Body of pancreas (tissue), 4 donors: ENCODE data around the gene EMILIN2. TPM values are rescaled to one million over a fixed set of nuclear protein-coding genes. Genes with fewer than 3 reads are reported as not detected.

Source experiments
- ATAC-seq: fragments of 150-250 bp; one replicate; pipeline ENCODE4 v1.9.1; 2016
- DNase-seq, 4 donors: peaks; one replicate each; pipeline ENCODE4 v3.0.0-alpha.2; 2019
- H3K27ac ChIP-seq, 4 donors: fragments of 200-600 bp; sonication (generic); 1 replicate in 3 of 4; 2 replicates in 1 of 4; pipeline versions ENCODE4 v1.5.1 to v1.6.1; 2016 to 2019; ENCODE audit warnings: mild to moderate bottlenecking in 1 of 4, mixed read lengths in 1 of 4, moderate library complexity in 1 of 4
- H3K27me3 ChIP-seq, 2 donors: fragments of 200-600 bp; sonication (generic); one replicate each; pipeline ENCODE4 v1.6.0; 2016; ENCODE audit warnings: mild to moderate bottlenecking in 1 of 2
- H3K36me3 ChIP-seq, 2 donors: fragments of 200-600 bp; sonication (generic); replicated peaks in 1 of 2; 2 replicates each; pipeline ENCODE4 v1.5.1; 2016; ENCODE audit warnings: low read depth in 2 of 2; ENCODE audit not compliant: insufficient read depth in 1 of 2
- H3K4me1 ChIP-seq: fragments of 200-600 bp; sonication (generic); one replicate; pipeline ENCODE4 v1.6.0; 2016
- H3K4me3 ChIP-seq, 2 donors: fragments of 200-600 bp; sonication (generic); 1 replicate in 1 of 2; 2 replicates in 1 of 2; pipeline ENCODE4 v1.5.1; 2016 to 2019
- H3K9me3 ChIP-seq, 3 donors: fragments of 200-600 bp; sonication (generic); 1 replicate in 2 of 3; 2 replicates in 1 of 3; pipeline ENCODE4 v1.5.1; 2016
- POLR2A ChIP-seq, 3 donors: fragments of 450-650 bp; IDR thresholded peaks; one replicate each; pipeline ENCODE4 v1.6.1; 2016; ENCODE audit warnings: antibody characterized with exemption in 3 of 3, mild to moderate bottlenecking in 2 of 3
- WGBS, 2 donors: methylation state at CpG; one replicate each; pipeline ENCODE4 v1.1.5; 2017; 5-methylcytosine and 5-hydroxymethylcytosine counted together
- intact Hi-C: fragments of 100-400 bp; cut with DNase I; formaldehyde crosslinking; loops from one replicate; pipeline ENCODE4 v1.15.1; 2023
- total RNA-seq, 2 donors: library from RNA; depleted of rRNA; stranded (reverse); fragments of >200 nt; gene quantifications; one replicate each; pipeline ENCODE4 v1.1.0, GENCODE V29; 2016
- TF ChIP-seq, protein P1 (sequence below), 7 experiments: fragments of 450-650 bp in 4 of 7; fragments of 200-600 bp in 3 of 7; sonication (generic) in 3 of 7; IDR thresholded peaks; one replicate each; pipeline ENCODE4 v1.5.1; 2016 to 2019; ENCODE audit warnings: antibody characterized with exemption in 7 of 7

Gene EMILIN2
- total RNA-seq, 2 donors from 2014 or later = 2.0 to 3.1 TPM

DNA sequence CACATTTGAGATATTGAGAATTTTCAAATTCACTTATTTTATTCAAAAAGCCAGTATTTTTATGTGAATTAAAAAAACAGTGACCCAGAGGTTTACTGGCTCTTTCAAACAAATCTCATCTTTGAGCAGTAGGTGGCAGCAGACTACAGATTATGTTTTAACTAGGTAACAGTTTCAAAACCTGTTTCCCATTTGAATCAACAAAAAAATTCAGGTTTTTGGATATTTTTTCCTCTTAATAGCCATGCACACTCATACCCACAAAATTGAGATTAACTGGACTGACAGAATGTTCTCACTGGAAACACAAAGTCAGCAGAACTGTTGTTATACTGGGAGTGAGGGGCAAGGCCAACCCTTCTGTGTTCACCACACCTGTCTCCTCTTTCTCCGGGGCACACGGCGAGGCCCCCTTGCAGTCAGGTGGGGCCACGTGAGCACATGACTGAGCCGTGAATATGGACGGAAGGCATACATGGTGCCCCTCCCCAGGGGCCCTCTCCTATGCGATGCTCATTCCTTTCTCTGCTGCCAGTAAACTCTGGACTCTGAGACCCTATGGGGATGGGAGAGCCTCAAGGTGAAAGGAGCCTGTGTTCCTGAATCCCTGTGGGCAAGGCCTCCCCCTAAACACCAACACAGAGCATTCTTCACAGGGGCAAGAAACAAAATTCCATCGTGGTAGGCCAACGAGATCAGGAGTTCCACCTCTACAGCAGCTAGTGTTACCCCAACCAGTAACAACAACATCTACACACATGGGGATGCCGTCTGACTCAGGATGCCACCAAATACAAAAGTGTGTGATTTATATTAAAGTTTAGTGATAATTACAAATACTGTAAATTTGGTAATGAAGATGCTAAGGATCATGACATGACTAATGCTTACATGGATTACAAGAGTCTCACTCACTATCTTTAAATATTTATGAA is 85.7 kb downstream of the EMILIN2 start:
- peak; percentile 74 for ATAC-seq
- H3K4me1 ChIP-seq = peaks cover 4% of the 10 kb centered on the region
- DNase-seq = peak; percentile 45 to 78 (median 54)
- no peak overlapping the region for H3K27ac ChIP-seq
- TF ChIP-seq, protein P1, sequence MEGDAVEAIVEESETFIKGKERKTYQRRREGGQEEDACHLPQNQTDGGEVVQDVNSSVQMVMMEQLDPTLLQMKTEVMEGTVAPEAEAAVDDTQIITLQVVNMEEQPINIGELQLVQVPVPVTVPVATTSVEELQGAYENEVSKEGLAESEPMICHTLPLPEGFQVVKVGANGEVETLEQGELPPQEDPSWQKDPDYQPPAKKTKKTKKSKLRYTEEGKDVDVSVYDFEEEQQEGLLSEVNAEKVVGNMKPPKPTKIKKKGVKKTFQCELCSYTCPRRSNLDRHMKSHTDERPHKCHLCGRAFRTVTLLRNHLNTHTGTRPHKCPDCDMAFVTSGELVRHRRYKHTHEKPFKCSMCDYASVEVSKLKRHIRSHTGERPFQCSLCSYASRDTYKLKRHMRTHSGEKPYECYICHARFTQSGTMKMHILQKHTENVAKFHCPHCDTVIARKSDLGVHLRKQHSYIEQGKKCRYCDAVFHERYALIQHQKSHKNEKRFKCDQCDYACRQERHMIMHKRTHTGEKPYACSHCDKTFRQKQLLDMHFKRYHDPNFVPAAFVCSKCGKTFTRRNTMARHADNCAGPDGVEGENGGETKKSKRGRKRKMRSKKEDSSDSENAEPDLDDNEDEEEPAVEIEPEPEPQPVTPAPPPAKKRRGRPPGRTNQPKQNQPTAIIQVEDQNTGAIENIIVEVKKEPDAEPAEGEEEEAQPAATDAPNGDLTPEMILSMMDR (IDR thresholded peaks at IDR 0.05) = peak; percentile 38 to 88 (median 79)
- TF ChIP-seq POLR2A (IDR thresholded peaks at IDR 0.05) = no peak
- no peaks in the 10 kb centered on the region for H3K9me3 ChIP-seq
- WGBS, 2 donors = 44% methylated on average over 10 of the region's 10 CpGs
- H3K36me3 ChIP-seq = peaks cover 8 to 13% of the 10 kb centered on the region in 2 donors
- intact Hi-C loops = loop anchor here (5.0 to 10.0 kb wide), 2 partner anchors 52 to 315 kb away; partner anchors contain the start of gene MYL12A
- H3K27me3 ChIP-seq = no peaks in the 10 kb centered on the region
- no peak overlapping the region for H3K4me3 ChIP-seq

DNA sequence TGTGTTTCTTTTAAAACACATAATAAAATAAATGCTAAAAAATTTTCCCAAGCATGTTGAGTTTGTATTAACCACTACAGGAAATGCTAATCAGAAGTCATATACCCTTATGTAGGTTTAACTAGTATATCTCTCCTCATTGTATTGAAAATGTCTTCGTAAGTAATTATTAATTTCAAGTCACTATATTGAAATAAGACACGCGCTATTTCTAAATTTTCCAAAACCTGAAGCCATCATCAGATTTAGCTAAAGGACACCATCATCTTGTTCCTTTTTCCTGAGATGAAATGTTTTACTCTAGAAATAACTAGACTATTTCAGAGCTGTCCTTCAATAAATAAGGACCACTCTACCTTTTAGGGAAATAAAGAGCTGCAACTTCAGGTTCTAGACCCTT is 87.2 kb downstream of the EMILIN2 start:
- Histone ChIP-seq H3K4me1 (peaks cover 9% of the 10 kb centered on the region), H3K36me3 (peaks cover 8 to 9% of the 10 kb centered on the region in 2 donors), H3K9me3 (no peaks in the 10 kb centered on the region), H3K27me3 (no peaks in the 10 kb centered on the region), H3K4me3 (no peak overlapping the region), H3K27ac (no peak overlapping the region)
- no peak for TF ChIP-seq POLR2A (IDR thresholded peaks at IDR 0.05)
- TF ChIP-seq, protein P1 (IDR thresholded peaks at IDR 0.05) = no peak
- no peak for DNase-seq
- no peak for ATAC-seq
- WGBS, 2 donors = 94% methylated on average over 3 of the region's 3 CpGs
- intact Hi-C loops = loop anchor here (5.0 to 10.0 kb wide), 2 partner anchors 51 to 313 kb away; partner anchors contain the start of gene MYL12A

- intact Hi-C loops = loop anchor here (10.0 kb wide), 1 partner anchor 49 kb away; no protein-coding TSS in a partner anchor
- no peak overlapping the region for H3K4me3 ChIP-seq
- 45 to 47% methylated on average over 3 of the region's 3 CpGs for WGBS, 2 donors
- no peaks in the 10 kb centered on the region for H3K27me3 ChIP-seq
- H3K4me1 ChIP-seq = peaks cover 21% of the 10 kb centered on the region
- H3K36me3 ChIP-seq = peaks cover 7 to 9% of the 10 kb centered on the region in 2 donors
- no peak for ATAC-seq
- no peak overlapping the region for H3K27ac ChIP-seq
- no peak for TF ChIP-seq POLR2A (IDR thresholded peaks at IDR 0.05)
- TF ChIP-seq, protein P1 (IDR thresholded peaks at IDR 0.05) = no peak
- no peaks in the 10 kb centered on the region for H3K9me3 ChIP-seq
- no peak for DNase-seq
Observed at GRCh38 chr18:2935438-2936192, 88.8 kb downstream of the EMILIN2 start.

- peak; percentile 67 to 82 (median 78) for DNase-seq
- H3K27me3 ChIP-seq = no peaks in the 10 kb centered on the region
- intact Hi-C loops = loop anchor here (10.0 kb wide), 1 partner anchor 45 kb away; no protein-coding TSS in a partner anchor
- peaks cover 4 to 9% of the 10 kb centered on the region in 2 donors for H3K36me3 ChIP-seq
- TF ChIP-seq POLR2A (IDR thresholded peaks at IDR 0.05) = peak in 2 of 3 donors; percentile 44
- TF ChIP-seq, protein P1 (IDR thresholded peaks at IDR 0.05) = no peak
- 21 to 22% methylated on average over 7 of the region's 7 CpGs for WGBS, 2 donors
- H3K27ac ChIP-seq = peak overlapping the region in 3 of 4 donors; percentile 55 to 70 (median 60)
- H3K4me1 ChIP-seq = peaks cover 21% of the 10 kb centered on the region
- ATAC-seq = peak; percentile 95
- H3K9me3 ChIP-seq = no peaks in the 10 kb centered on the region
- H3K4me3 ChIP-seq = no peak overlapping the region
Observed at GRCh38 chr18:2939317-2939716, 92.5 kb downstream of the EMILIN2 start.
